Transverse colon (tissue), 4 donors: Measurements from ENCODE around the gene LYZL6. TPM values are rescaled to one million over a fixed set of nuclear protein-coding genes. Genes with fewer than 3 reads are reported as not detected.

Experiments
- DNase-seq: peaks from one replicate; pipeline ENCODE4 v3.0.0-alpha.2; 2019
- H3K27ac ChIP-seq, 4 donors: fragments of 200-600 bp; sonication (generic); 2 replicates each; pipeline ENCODE4 v1.5.1; 2016 to 2018; ENCODE audit warnings: inconsistent platforms in 4 of 4
- H3K27me3 ChIP-seq: fragments of 200-600 bp; sonication (generic); 2 replicates; pipeline ENCODE4 v1.5.1; 2017; ENCODE audit warnings: inconsistent platforms
- H3K36me3 ChIP-seq, 4 donors: fragments of 200-600 bp; sonication (generic); 2 replicates each; pipeline ENCODE4 v1.5.1; 2017 to 2019; ENCODE audit warnings: inconsistent platforms in 4 of 4
- H3K4me1 ChIP-seq, 4 donors: fragments of 200-600 bp; sonication (generic); 2 replicates each; pipeline ENCODE4 v1.5.1; 2017 to 2020; ENCODE audit warnings: inconsistent platforms in 4 of 4
- H3K4me3 ChIP-seq, 4 donors: fragments of 200-600 bp; sonication (generic); 1 replicate in 1 of 4; 2 replicates in 3 of 4; pipeline versions ENCODE4 v1.5.1 to v1.6.1; 2017 to 2019; ENCODE audit warnings: inconsistent platforms in 4 of 4
- H3K9me3 ChIP-seq, 2 donors: fragments of 200-600 bp; sonication (generic); 2 replicates each; pipeline ENCODE4 v1.5.1; 2017 to 2019; ENCODE audit warnings: inconsistent platforms in 2 of 2
- CTCF ChIP-seq, 5 experiments: fragments of 200-600 bp in 3 of 5; fragments of 450-650 bp in 2 of 5; sonication (generic) in 3 of 5; IDR thresholded peaks; 1 replicate in 2 of 5; 2 replicates in 3 of 5; pipeline ENCODE4 v1.5.1; 2016 to 2017; ENCODE audit warnings: antibody characterized with exemption in 5 of 5, inconsistent platforms in 3 of 5, mild to moderate bottlenecking in 2 of 5, moderate library complexity in 1 of 5
- EP300 ChIP-seq: sonication (generic); formaldehyde crosslinking; IDR thresholded peaks from one replicate; pipeline ENCODE4 v1.6.1; 2017; ENCODE audit warnings: antibody characterized with exemption, low read depth
- POLR2A ChIP-seq: fragments of 450-650 bp; IDR thresholded peaks from one replicate; pipeline ENCODE4 v1.6.1; 2016; ENCODE audit warnings: antibody characterized with exemption, mild to moderate bottlenecking, moderate library complexity
- POLR2AphosphoS5 ChIP-seq, 3 donors: sonication (generic); formaldehyde crosslinking; IDR thresholded peaks; one replicate each; pipeline ENCODE4 v1.6.1; 2016; ENCODE audit warnings: antibody characterized with exemption in 3 of 3
- WGBS, 2 donors: methylation state at CpG; one replicate each; pipeline ENCODE4 v1.1.5; 2018; ENCODE audit warnings: low coverage in 1 of 2; 5-methylcytosine and 5-hydroxymethylcytosine counted together
- in situ Hi-C, 4 donors: fragments of 200-750 bp; cut with MboI; loops; one replicate each; pipeline versions ENCODE4 v1.15.0 to v1.15.1; 2017; ENCODE audit warnings: low sequenced_read_pairs in 3 of 4, low pct_ligation_motif_present in 1 of 4, low pct_unique_long_range_greater_than_20kb in 1 of 4
- intact Hi-C: fragments of 100-400 bp; cut with DNase I; formaldehyde crosslinking; loops from one replicate; pipeline ENCODE4 v1.15.1; 2023; ENCODE audit warnings: low total_unique reads
- total RNA-seq, 4 donors: library from RNA; depleted of rRNA; stranded (reverse); fragments of >200 nt; gene quantifications; one replicate each; pipeline ENCODE4 v1.1.0, GENCODE V29; 2016

The LYZL6 gene
- total RNA-seq, 4 donors from 2014 or later: not detected

GRCh38 chr17:35972535-35972934, 29.0 kb upstream of the LYZL6 start:
- 61% methylated on average over 6 of the region's 6 CpGs; no CpG with 5 or more reads in 1 of the 2 donors for WGBS, 2 donors
- no peak overlapping the region for H3K4me3 ChIP-seq
- intact Hi-C loops: loop anchor here (5.0 kb wide), 1 partner anchor 510 kb away; no protein-coding TSS in a partner anchor
- no peaks in the 10 kb centered on the region for H3K36me3 ChIP-seq
- no peaks in the 10 kb centered on the region for H3K27me3 ChIP-seq
- peaks cover 2 to 26% (median 18%) of the 10 kb centered on the region in 4 donors for H3K4me1 ChIP-seq
- no peak for TF ChIP-seq POLR2A
- no peak for TF ChIP-seq CTCF (IDR thresholded peaks at IDR 0.05)
- no peak for TF ChIP-seq EP300
- TF ChIP-seq POLR2AphosphoS5 (IDR thresholded peaks at IDR 0.05): no peak
- in situ Hi-C loops: loop anchor here in 3 of 4 donors (5.0 to 25.0 kb wide), 3 partner anchors 170 to 515 kb away; partner anchors contain the start of gene ZNHIT3 (in 2 of the 3)
- H3K27ac ChIP-seq: peak overlapping the region in 1 of 4 donors; percentile 29
- H3K9me3 ChIP-seq: no peaks in the 10 kb centered on the region
- no peak for DNase-seq

- intact Hi-C loops: loop anchor here (5.0 kb wide), 1 partner anchor 510 kb away; no protein-coding TSS in a partner anchor
- no peak for DNase-seq
- no peaks in the 10 kb centered on the region for H3K36me3 ChIP-seq
- no peak overlapping the region for H3K4me3 ChIP-seq
- H3K4me1 ChIP-seq: peaks cover 2 to 26% (median 18%) of the 10 kb centered on the region in 4 donors
- no peaks in the 10 kb centered on the region for H3K27me3 ChIP-seq
- WGBS, 2 donors: 88% methylated on average over 1 of the region's 1 CpG; no CpG with 5 or more reads in 1 of the 2 donors
- in situ Hi-C loops: loop anchor here in 3 of 4 donors (5.0 to 25.0 kb wide), 3 partner anchors 170 to 515 kb away; partner anchors contain the start of gene ZNHIT3 (in 2 of the 3)
- TF ChIP-seq POLR2AphosphoS5 (IDR thresholded peaks at IDR 0.05) (no peak), POLR2A (no peak), CTCF (IDR thresholded peaks at IDR 0.05) (no peak)
- no peaks in the 10 kb centered on the region for H3K9me3 ChIP-seq
- no peak overlapping the region for H3K27ac ChIP-seq
These were observed 28.6 kb upstream of the LYZL6 start for GRCh38 chr17:35972066-35972465.

- peak; percentile 87 for DNase-seq
- Histone ChIP-seq H3K4me1 (peaks cover 0 to 22% (median 16%) of the 10 kb centered on the region in 4 donors), H3K4me3 (no peak overlapping the region), H3K27ac (peak overlapping the region in 1 of 4 donors; percentile 44), H3K9me3 (no peaks in the 10 kb centered on the region), H3K27me3 (no peaks in the 10 kb centered on the region), H3K36me3 (no peaks in the 10 kb centered on the region)
- intact Hi-C loops (loop anchor here (5.0 kb wide), 1 partner anchor 513 kb away; no protein-coding TSS in a partner anchor), in situ Hi-C loops (loop anchor here (5.0 to 25.0 kb wide), 4 partner anchors 173 to 518 kb away; partner anchors contain the start of gene ZNHIT3 (in 2 of the 4))
- 14 to 24% methylated on average over 3 to 8 of the region's 8 CpGs for WGBS, 2 donors
- TF ChIP-seq CTCF (IDR thresholded peaks at IDR 0.05) (peak; percentile 71 to 90 (median 81)), EP300 (no peak)
These were observed 26.3 kb upstream of the LYZL6 start for GRCh38 chr17:35969558-35970380.

GRCh38 chr17:35968520-35969054, 25.1 kb upstream of the LYZL6 start:
- H3K4me3 ChIP-seq: no peak overlapping the region
- no peaks in the 10 kb centered on the region for H3K27me3 ChIP-seq
- in situ Hi-C loops: loop anchor here in 3 of 4 donors (5.0 to 25.0 kb wide), 2 partner anchors 179 to 519 kb away; partner anchors contain the start of gene ZNHIT3 (in 2 of the 3)
- no peak for TF ChIP-seq CTCF (IDR thresholded peaks at IDR 0.05)
- TF ChIP-seq EP300: no peak
- no peak for TF ChIP-seq POLR2A
- TF ChIP-seq POLR2AphosphoS5 (IDR thresholded peaks at IDR 0.05): no peak
- H3K36me3 ChIP-seq: no peaks in the 10 kb centered on the region
- no peak for DNase-seq
- H3K27ac ChIP-seq: no peak overlapping the region
- intact Hi-C loops: no loop called here
- H3K9me3 ChIP-seq: no peaks in the 10 kb centered on the region
- WGBS, 2 donors: 75 to 82% methylated on average over 2 to 10 of the region's 10 CpGs
- peaks cover 0 to 17% (median 11%) of the 10 kb centered on the region in 4 donors for H3K4me1 ChIP-seq
